Neural cell (in vitro differentiated cells): ENCODE data around the gene PKP1.

Experiments
- EZH2 ChIP-seq: fragments of 200-600, 300-800 bp; shearing (Covaris generic), sonication (generic); IDR thresholded peaks from 2 replicates; pipeline ENCODE4 v1.6.1; 2014; ENCODE audit warnings: antibody characterized with exemption, low read length, borderline replicate concordance, mild to moderate bottlenecking; ENCODE audit not compliant: insufficient read depth, poor library complexity, severe bottlenecking
- POLR2AphosphoS5 ChIP-seq: IDR thresholded peaks from 2 replicates; pipeline ENCODE4 v1.6.1; 2012
- RAD21 ChIP-seq: fragments of 450-650 bp; conservative IDR thresholded peaks from 2 replicates; pipeline ENCODE4 v1.6.1; 2014; ENCODE audit warnings: antibody characterized with exemption, mild to moderate bottlenecking, moderate library complexity
- SMC3 ChIP-seq: fragments of 450-650 bp; conservative IDR thresholded peaks from 2 replicates; pipeline ENCODE4 v1.6.1; 2014; ENCODE audit warnings: antibody characterized with exemption, mild to moderate bottlenecking, moderate library complexity; ENCODE audit not compliant: poor library complexity
- TAF1 ChIP-seq: IDR thresholded peaks from 2 replicates; pipeline ENCODE4 v1.6.1; 2012; ENCODE audit warnings: low read depth
- TF ChIP-seq, protein P1 (sequence below): fragments of 450-650 bp; IDR thresholded peaks from 2 replicates; pipeline ENCODE4 v1.5.1; 2014; ENCODE audit warnings: antibody characterized with exemption, mild to moderate bottlenecking, moderate library complexity; ENCODE audit not compliant: poor library complexity, severe bottlenecking
- TF ChIP-seq, protein P2 (sequence below): IDR thresholded peaks from 2 replicates; pipeline ENCODE4 v1.6.1; 2012; ENCODE audit warnings: borderline replicate concordance

DNA sequence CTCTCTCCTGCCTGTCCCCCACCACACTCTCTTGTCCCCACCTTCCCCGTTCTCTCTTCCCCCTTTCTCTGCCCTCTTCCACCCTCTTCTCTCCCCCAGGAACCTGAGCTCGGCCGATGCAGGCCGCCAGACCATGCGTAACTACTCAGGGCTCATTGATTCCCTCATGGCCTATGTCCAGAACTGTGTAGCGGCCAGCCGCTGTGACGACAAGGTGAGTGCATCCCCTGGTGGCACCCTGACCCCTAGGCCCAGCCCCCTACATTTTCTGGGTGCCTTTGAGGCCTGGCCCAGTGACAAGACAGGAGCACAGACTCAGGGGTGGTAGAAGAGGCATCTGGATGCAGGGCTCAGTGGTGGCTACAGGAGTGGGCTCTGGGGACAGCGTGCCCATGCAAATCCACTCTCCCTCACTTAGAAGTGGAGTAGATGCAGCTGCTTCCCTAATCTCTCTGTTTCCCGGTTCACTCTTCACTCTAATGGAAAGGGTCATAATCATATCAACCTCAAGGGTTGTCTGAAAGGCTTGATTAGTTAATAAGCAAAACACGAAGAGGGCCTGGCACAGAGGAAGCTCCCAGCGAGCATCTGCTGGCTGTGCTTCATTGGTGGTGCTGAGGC lies 37.0 kb downstream of the PKP1 start:
- TF ChIP-seq, protein P1, sequence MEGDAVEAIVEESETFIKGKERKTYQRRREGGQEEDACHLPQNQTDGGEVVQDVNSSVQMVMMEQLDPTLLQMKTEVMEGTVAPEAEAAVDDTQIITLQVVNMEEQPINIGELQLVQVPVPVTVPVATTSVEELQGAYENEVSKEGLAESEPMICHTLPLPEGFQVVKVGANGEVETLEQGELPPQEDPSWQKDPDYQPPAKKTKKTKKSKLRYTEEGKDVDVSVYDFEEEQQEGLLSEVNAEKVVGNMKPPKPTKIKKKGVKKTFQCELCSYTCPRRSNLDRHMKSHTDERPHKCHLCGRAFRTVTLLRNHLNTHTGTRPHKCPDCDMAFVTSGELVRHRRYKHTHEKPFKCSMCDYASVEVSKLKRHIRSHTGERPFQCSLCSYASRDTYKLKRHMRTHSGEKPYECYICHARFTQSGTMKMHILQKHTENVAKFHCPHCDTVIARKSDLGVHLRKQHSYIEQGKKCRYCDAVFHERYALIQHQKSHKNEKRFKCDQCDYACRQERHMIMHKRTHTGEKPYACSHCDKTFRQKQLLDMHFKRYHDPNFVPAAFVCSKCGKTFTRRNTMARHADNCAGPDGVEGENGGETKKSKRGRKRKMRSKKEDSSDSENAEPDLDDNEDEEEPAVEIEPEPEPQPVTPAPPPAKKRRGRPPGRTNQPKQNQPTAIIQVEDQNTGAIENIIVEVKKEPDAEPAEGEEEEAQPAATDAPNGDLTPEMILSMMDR: no peak
- TF ChIP-seq EZH2 (no peak), SMC3 (no peak), RAD21 (no peak), TAF1 (no peak), POLR2AphosphoS5 (no peak)
- TF ChIP-seq, protein P2, sequence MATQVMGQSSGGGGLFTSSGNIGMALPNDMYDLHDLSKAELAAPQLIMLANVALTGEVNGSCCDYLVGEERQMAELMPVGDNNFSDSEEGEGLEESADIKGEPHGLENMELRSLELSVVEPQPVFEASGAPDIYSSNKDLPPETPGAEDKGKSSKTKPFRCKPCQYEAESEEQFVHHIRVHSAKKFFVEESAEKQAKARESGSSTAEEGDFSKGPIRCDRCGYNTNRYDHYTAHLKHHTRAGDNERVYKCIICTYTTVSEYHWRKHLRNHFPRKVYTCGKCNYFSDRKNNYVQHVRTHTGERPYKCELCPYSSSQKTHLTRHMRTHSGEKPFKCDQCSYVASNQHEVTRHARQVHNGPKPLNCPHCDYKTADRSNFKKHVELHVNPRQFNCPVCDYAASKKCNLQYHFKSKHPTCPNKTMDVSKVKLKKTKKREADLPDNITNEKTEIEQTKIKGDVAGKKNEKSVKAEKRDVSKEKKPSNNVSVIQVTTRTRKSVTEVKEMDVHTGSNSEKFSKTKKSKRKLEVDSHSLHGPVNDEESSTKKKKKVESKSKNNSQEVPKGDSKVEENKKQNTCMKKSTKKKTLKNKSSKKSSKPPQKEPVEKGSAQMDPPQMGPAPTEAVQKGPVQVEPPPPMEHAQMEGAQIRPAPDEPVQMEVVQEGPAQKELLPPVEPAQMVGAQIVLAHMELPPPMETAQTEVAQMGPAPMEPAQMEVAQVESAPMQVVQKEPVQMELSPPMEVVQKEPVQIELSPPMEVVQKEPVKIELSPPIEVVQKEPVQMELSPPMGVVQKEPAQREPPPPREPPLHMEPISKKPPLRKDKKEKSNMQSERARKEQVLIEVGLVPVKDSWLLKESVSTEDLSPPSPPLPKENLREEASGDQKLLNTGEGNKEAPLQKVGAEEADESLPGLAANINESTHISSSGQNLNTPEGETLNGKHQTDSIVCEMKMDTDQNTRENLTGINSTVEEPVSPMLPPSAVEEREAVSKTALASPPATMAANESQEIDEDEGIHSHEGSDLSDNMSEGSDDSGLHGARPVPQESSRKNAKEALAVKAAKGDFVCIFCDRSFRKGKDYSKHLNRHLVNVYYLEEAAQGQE: no peak
